Epithelial cell of proximal tubule (primary cell): ENCODE results near the gene METTL4. TPM values are rescaled to one million over a fixed set of nuclear protein-coding genes. Genes with fewer than 3 reads are reported as not detected.
"Not testable (repeated sequence)": the region's sequence is repeated elsewhere in the genome, so short reads cannot be mapped to it uniquely, and the experiment has no call there.

Experiments used
- DNase-seq: peaks from one replicate; pipeline ENCODE4 v3.0.0-alpha.2; 2011; ENCODE audit warnings: low read depth
- H3K4me3 ChIP-seq: 2 replicates; pipeline ENCODE4 v1.5.1; 2011; ENCODE audit warnings: low read depth, mild to moderate bottlenecking, low read length
- total RNA-seq: library from RNA; depleted of rRNA; stranded (reverse); fragments of >200 nt; gene quantifications from 2 replicates; pipeline ENCODE4 v1.2.3, GENCODE V29; 2015
- TF ChIP-seq, protein P1 (sequence below): conservative IDR thresholded peaks from 2 replicates; pipeline ENCODE4 v1.5.1; 2012; ENCODE audit warnings: low read depth, mild to moderate bottlenecking, low read length

The METTL4 gene
- total RNA-seq, 1 donor from 2014 or later: 7.8 TPM

- TF ChIP-seq, protein P1, sequence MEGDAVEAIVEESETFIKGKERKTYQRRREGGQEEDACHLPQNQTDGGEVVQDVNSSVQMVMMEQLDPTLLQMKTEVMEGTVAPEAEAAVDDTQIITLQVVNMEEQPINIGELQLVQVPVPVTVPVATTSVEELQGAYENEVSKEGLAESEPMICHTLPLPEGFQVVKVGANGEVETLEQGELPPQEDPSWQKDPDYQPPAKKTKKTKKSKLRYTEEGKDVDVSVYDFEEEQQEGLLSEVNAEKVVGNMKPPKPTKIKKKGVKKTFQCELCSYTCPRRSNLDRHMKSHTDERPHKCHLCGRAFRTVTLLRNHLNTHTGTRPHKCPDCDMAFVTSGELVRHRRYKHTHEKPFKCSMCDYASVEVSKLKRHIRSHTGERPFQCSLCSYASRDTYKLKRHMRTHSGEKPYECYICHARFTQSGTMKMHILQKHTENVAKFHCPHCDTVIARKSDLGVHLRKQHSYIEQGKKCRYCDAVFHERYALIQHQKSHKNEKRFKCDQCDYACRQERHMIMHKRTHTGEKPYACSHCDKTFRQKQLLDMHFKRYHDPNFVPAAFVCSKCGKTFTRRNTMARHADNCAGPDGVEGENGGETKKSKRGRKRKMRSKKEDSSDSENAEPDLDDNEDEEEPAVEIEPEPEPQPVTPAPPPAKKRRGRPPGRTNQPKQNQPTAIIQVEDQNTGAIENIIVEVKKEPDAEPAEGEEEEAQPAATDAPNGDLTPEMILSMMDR: no peak
- no peak overlapping the region for H3K4me3 ChIP-seq
- no peak for DNase-seq
Measured at GRCh38 chr18:2529154-2529553, 42.2 kb downstream of the METTL4 start.

GRCh38 chr18:2526329-2526728, 45.0 kb downstream of the METTL4 start:
- TF ChIP-seq, protein P1: no peak
- H3K4me3 ChIP-seq: no peak overlapping the region
- no peak for DNase-seq

- not testable (repeated sequence) for H3K4me3 ChIP-seq
Measured at GRCh38 chr18:2524794-2525198, 46.5 kb downstream of the METTL4 start.

GRCh38 chr18:2522112-2522511, 49.2 kb downstream of the METTL4 start:
- TF ChIP-seq, protein P1: no peak
- DNase-seq: no peak
- H3K4me3 ChIP-seq: no peak overlapping the region

More at GRCh38 chr18:2524794-2525198, 46.5 kb downstream of the METTL4 start:
- DNase-seq: not testable (repeated sequence)

- no peak for DNase-seq
- TF ChIP-seq, protein P1: no peak
- no peak overlapping the region for H3K4me3 ChIP-seq
Measured at GRCh38 chr18:2518473-2518872, 52.8 kb downstream of the METTL4 start.

- DNase-seq: peak; percentile 88
- no peak overlapping the region for H3K4me3 ChIP-seq
- TF ChIP-seq, protein P1: no peak
Measured at GRCh38 chr18:2515908-2516625, 55.2 kb downstream of the METTL4 start.

- no peak overlapping the region for H3K4me3 ChIP-seq
- TF ChIP-seq, protein P1: no peak
- DNase-seq: peak; percentile 46
Measured at GRCh38 chr18:2515171-2515787, 56.0 kb downstream of the METTL4 start.
